Esophagus (tissue), 2 donors: ENCODE data around the gene ZBTB18. TPM values are rescaled to one million over a fixed set of nuclear protein-coding genes. Genes with fewer than 3 reads are reported as not detected.

ENCODE experiments used
- H3K27ac ChIP-seq, 2 donors: one replicate each; pipeline ENCODE4 v1.5.1; 2013; ENCODE audit warnings: low read depth in 2 of 2, mild to moderate bottlenecking in 2 of 2, inconsistent platforms in 1 of 2, low read length in 1 of 2, moderate library complexity in 1 of 2
- H3K27me3 ChIP-seq, 2 donors: one replicate each; pipeline ENCODE4 v1.6.1; 2013; ENCODE audit warnings: low read length in 2 of 2, control low read depth in 1 of 2, mild to moderate bottlenecking in 1 of 2; ENCODE audit not compliant: insufficient read depth in 2 of 2, control insufficient read depth in 1 of 2
- H3K36me3 ChIP-seq, 2 donors: one replicate each; pipeline ENCODE4 v1.6.1; 2013; ENCODE audit warnings: low read length in 1 of 2; ENCODE audit not compliant: control insufficient read depth in 2 of 2, insufficient read depth in 2 of 2
- H3K4me1 ChIP-seq, 2 donors: one replicate each; pipeline ENCODE4 v1.6.1; 2013; ENCODE audit warnings: low read length in 1 of 2; ENCODE audit not compliant: control insufficient read depth in 2 of 2, insufficient read depth in 2 of 2
- H3K4me3 ChIP-seq, 2 donors: one replicate each; pipeline ENCODE4 v1.5.1; 2013; ENCODE audit warnings: low read length in 2 of 2, mild to moderate bottlenecking in 2 of 2, low read depth in 1 of 2, moderate library complexity in 1 of 2
- H3K9me3 ChIP-seq, 2 donors: one replicate each; pipeline ENCODE4 v1.6.1; 2013; ENCODE audit warnings: mild to moderate bottlenecking in 2 of 2, low read depth in 1 of 2, low read length in 1 of 2, moderate library complexity in 1 of 2; ENCODE audit not compliant: control insufficient read depth in 2 of 2, insufficient read depth in 1 of 2
- WGBS, 2 donors: extraction: QIAGEN DNeasy Blood & Tissue Kit; methylation state at CpG; one replicate each; pipeline ENCODE4 v1.1.7; 2013; 5-methylcytosine and 5-hydroxymethylcytosine counted together
- polyA plus RNA-seq, 2 donors: library from polyadenylated mRNA; stranded (reverse); fragments of 200-250 nt; gene quantifications; one replicate each; pipeline ENCODE4 v1.2.3, GENCODE V29; 2013
- donor health status: healthy with polysubstance abuse.
- donor health status: Bipolar disorder and iron deficiency.

Gene ZBTB18
- 1 to 10 TPM; 3.0 to 3.5 TPM for polyA plus RNA-seq

GRCh38 chr1:244050835-244051444 is at the start of gene ZBTB18:
Gene ZBTB18 (plus strand): TSS chr1:244051283. CDS start chr1:244051432, 149 bp downstream.
- peaks cover 3 to 14% of the 10 kb centered on the region in 2 donors for H3K36me3 ChIP-seq
- H3K4me3 ChIP-seq, result peak within 1 kb of the TSS in 1 of 2 donors; percentile 97
- 29 to 32% methylated on average over 4 of the region's 4 CpGs for WGBS, 2 donors
- H3K9me3 ChIP-seq, result no peaks in the 10 kb centered on the region
- H3K27me3 ChIP-seq, result no peaks in the 10 kb centered on the region
- H3K27ac ChIP-seq, result peak within 1 kb of the TSS; percentile 12 to 57
- H3K4me1 ChIP-seq, result no peaks in the 10 kb centered on the region

GRCh38 chr1:244002721-244003120 is 48.4 kb upstream of the ZBTB18 start:
- Histone ChIP-seq H3K27ac (no peak overlapping the region), H3K9me3 (no peaks in the 10 kb centered on the region), H3K36me3 (no peaks in the 10 kb centered on the region), H3K27me3 (no peaks in the 10 kb centered on the region), H3K4me1 (no peaks in the 10 kb centered on the region), H3K4me3 (no peak overlapping the region)
- WGBS, 2 donors, result 53% methylated on average over 3 of the region's 3 CpGs

- 86% methylated on average over 3 of the region's 3 CpGs for WGBS, 2 donors
- no peak overlapping the region for H3K27ac ChIP-seq
- H3K27me3 ChIP-seq, result no peaks in the 10 kb centered on the region
- H3K4me1 ChIP-seq, result peaks cover 0 to 1% of the 10 kb centered on the region in 2 donors
- no peaks in the 10 kb centered on the region for H3K36me3 ChIP-seq
- no peak overlapping the region for H3K4me3 ChIP-seq
- no peaks in the 10 kb centered on the region for H3K9me3 ChIP-seq
Observed at GRCh38 chr1:244005455-244005854, 45.6 kb upstream of the ZBTB18 start.

- H3K4me1 ChIP-seq, result peaks cover 0 to 1% of the 10 kb centered on the region in 2 donors
- WGBS, 2 donors, result 61 to 63% methylated on average over 3 of the region's 3 CpGs
- H3K9me3 ChIP-seq, result no peaks in the 10 kb centered on the region
- no peaks in the 10 kb centered on the region for H3K27me3 ChIP-seq
- no peaks in the 10 kb centered on the region for H3K36me3 ChIP-seq
- no peak overlapping the region for H3K4me3 ChIP-seq
- no peak overlapping the region for H3K27ac ChIP-seq
Observed at GRCh38 chr1:244006381-244006901, 44.6 kb upstream of the ZBTB18 start.

- Histone ChIP-seq H3K27ac (no peak overlapping the region), H3K4me1 (peaks cover 0 to 1% of the 10 kb centered on the region in 2 donors), H3K27me3 (no peaks in the 10 kb centered on the region), H3K9me3 (no peaks in the 10 kb centered on the region), H3K4me3 (no peak overlapping the region), H3K36me3 (no peaks in the 10 kb centered on the region)
- 93% methylated on average over 5 of the region's 5 CpGs for WGBS, 2 donors
Observed at GRCh38 chr1:244006961-244007360, 44.1 kb upstream of the ZBTB18 start.

- Histone ChIP-seq H3K4me3 (no peak overlapping the region), H3K9me3 (no peaks in the 10 kb centered on the region), H3K27ac (no peak overlapping the region), H3K4me1 (peaks cover 0 to 1% of the 10 kb centered on the region in 2 donors), H3K27me3 (no peaks in the 10 kb centered on the region), H3K36me3 (no peaks in the 10 kb centered on the region)
- WGBS, 2 donors, result 60 to 67% methylated on average over 6 of the region's 6 CpGs
Observed at GRCh38 chr1:244010191-244010590, 40.9 kb upstream of the ZBTB18 start.

- Histone ChIP-seq H3K4me3 (no peak overlapping the region), H3K36me3 (no peaks in the 10 kb centered on the region), H3K4me1 (peaks cover 0 to 1% of the 10 kb centered on the region in 2 donors), H3K27ac (no peak overlapping the region), H3K9me3 (no peaks in the 10 kb centered on the region), H3K27me3 (no peaks in the 10 kb centered on the region)
- WGBS, 2 donors, result 38 to 40% methylated on average over 2 of the region's 2 CpGs
Observed at GRCh38 chr1:244010703-244011123, 40.4 kb upstream of the ZBTB18 start.

- Histone ChIP-seq H3K4me1 (peaks cover 0 to 1% of the 10 kb centered on the region in 2 donors), H3K27ac (no peak overlapping the region), H3K9me3 (no peaks in the 10 kb centered on the region), H3K4me3 (no peak overlapping the region), H3K27me3 (no peaks in the 10 kb centered on the region), H3K36me3 (no peaks in the 10 kb centered on the region)
- 68 to 83% methylated on average over 2 of the region's 2 CpGs for WGBS, 2 donors
Observed at GRCh38 chr1:244011271-244011670, 39.8 kb upstream of the ZBTB18 start.

- H3K9me3 ChIP-seq, result no peaks in the 10 kb centered on the region
- H3K4me3 ChIP-seq, result no peak overlapping the region
- WGBS, 2 donors, result 47 to 50% methylated on average over 6 of the region's 6 CpGs
- H3K36me3 ChIP-seq, result no peaks in the 10 kb centered on the region
- peaks cover 0 to 1% of the 10 kb centered on the region in 2 donors for H3K4me1 ChIP-seq
- no peak overlapping the region for H3K27ac ChIP-seq
- no peaks in the 10 kb centered on the region for H3K27me3 ChIP-seq
Observed at GRCh38 chr1:244011786-244012185, 39.3 kb upstream of the ZBTB18 start.

GRCh38 chr1:244012202-244012601 is 38.9 kb upstream of the ZBTB18 start:
- Histone ChIP-seq H3K36me3 (no peaks in the 10 kb centered on the region), H3K4me1 (peaks cover 0 to 1% of the 10 kb centered on the region in 2 donors), H3K27me3 (no peaks in the 10 kb centered on the region), H3K4me3 (no peak overlapping the region), H3K27ac (no peak overlapping the region), H3K9me3 (no peaks in the 10 kb centered on the region)
- WGBS, 2 donors, result 37 to 39% methylated on average over 8 of the region's 8 CpGs
